HCT116 (cell line): ENCODE measurements around the gene ABLIM1. TPM values are rescaled to one million over a fixed set of nuclear protein-coding genes. Genes with fewer than 3 reads are reported as not detected.

Source experiments
- ATAC-seq: fragments of 200-7000 bp; cut with Tn5 transposase; 2 replicates; pipeline ENCODE4 v1.9.1; 2020; ENCODE audit warnings: mild to moderate bottlenecking, moderate library complexity
- BruUV-seq: library from RNA; stranded (reverse); fragments of 400-500 nt; replicated peaks from 2 replicates; lab custom pipeline; 2021; lab: Mats Ljungman, UMichigan
- CTCF ChIA-PET: fragments of 300-600 bp; sonication (Branson Sonifier 250); formaldehyde crosslinking; loops from one replicate; lab custom pipeline; 2021; ENCODE audit warnings: antibody characterized with exemption; lab: Charles Lee
- POLR2A ChIA-PET: fragments of 300-600, 350-600 bp; sonication (Branson Sonifier 250); formaldehyde crosslinking; loops from one replicate; lab custom pipeline; 2021; ENCODE audit warnings: antibody characterized with exemption; lab: Charles Lee
- RAD21 ChIA-PET, 2 experiments: fragments of 300-600 bp; sonication (Branson Sonifier 250); formaldehyde crosslinking; loops; one replicate each; lab custom pipeline; 2023; ENCODE audit warnings: low total read pairs in 2 of 2; ENCODE audit not compliant: uncharacterized antibody in 2 of 2, unreplicated experiment in 2 of 2, low non-redundant PET in 1 of 2; lab: Charles Lee
- DNase-seq: peaks from one replicate; pipeline ENCODE4 v3.0.0-alpha.2; 2010; ENCODE audit warnings: low read depth, low spot score
- H2AFZ ChIP-seq: fragments of 200-600 bp; shearing (Covaris generic), sonication (generic); 2 replicates; pipeline ENCODE4 v1.6.1; 2017; ENCODE audit warnings: low read depth, mixed run types, mixed read lengths, antibody characterized with exemption, low read length; ENCODE audit not compliant: poor library complexity, severe bottlenecking
- H3K27ac ChIP-seq: 2 replicates; pipeline ENCODE4 v1.5.1; 2012; ENCODE audit warnings: low read depth, low read length
- H3K27me3 ChIP-seq: fragments of 200-600 bp; sonication (generic); 2 replicates; pipeline ENCODE4 v1.6.1; 2016; ENCODE audit warnings: mixed run types, low read length, mixed read lengths; ENCODE audit not compliant: insufficient read depth
- H3K36me3 ChIP-seq, 2 experiments: fragments of 200-500 bp in 1 of 2; fragments of 200-600 bp in 1 of 2; sonication (Bioruptor generic) in 1 of 2; sonication (generic) in 1 of 2; 2 replicates each; pipeline versions ENCODE4 v1.5.1 to v1.6.1; 2014 to 2016; ENCODE audit warnings: low read length in 2 of 2, inconsistent platforms in 1 of 2, mixed read lengths in 1 of 2, mixed run types in 1 of 2; ENCODE audit not compliant: insufficient read depth in 2 of 2, control insufficient read depth in 1 of 2
- H3K4me1 ChIP-seq, 2 experiments: fragments of 200-600 bp in 1 of 2; sonication (generic) in 1 of 2; 2 replicates each; pipeline versions ENCODE4 v1.5.1 to v1.6.1; 2012 to 2017; ENCODE audit warnings: low read length in 2 of 2, inconsistent platforms in 1 of 2, mild to moderate bottlenecking in 1 of 2, mixed read lengths in 1 of 2, mixed run types in 1 of 2, moderate library complexity in 1 of 2; ENCODE audit not compliant: insufficient read depth in 2 of 2, control insufficient read depth in 1 of 2
- H3K4me2 ChIP-seq: fragments of 200-600 bp; sonication (generic); 2 replicates; pipeline ENCODE4 v1.6.1; 2017; ENCODE audit warnings: mixed run types, low read length, mixed read lengths
- H3K4me3 ChIP-seq, 2 experiments: fragments of 200-600 bp in 1 of 2; sonication (generic) in 1 of 2; replicated peaks in 1 of 2; 2 replicates each; pipeline ENCODE4 v1.5.1; 2011 to 2016; ENCODE audit warnings: low read length in 2 of 2, control low read depth in 1 of 2, low read depth in 1 of 2, mild to moderate bottlenecking in 1 of 2, mixed read lengths in 1 of 2, mixed run types in 1 of 2
- H3K79me2 ChIP-seq: fragments of 200-600 bp; sonication (generic); 2 replicates; pipeline ENCODE4 v1.6.1; 2017; ENCODE audit warnings: mild to moderate bottlenecking, mixed run types, low read length, moderate library complexity, mixed read lengths; ENCODE audit not compliant: insufficient read depth
- H3K9ac ChIP-seq: fragments of 200-600 bp; sonication (generic); 2 replicates; pipeline ENCODE4 v1.6.1; 2016; ENCODE audit warnings: low read length, mixed read lengths
- H3K9me2 ChIP-seq: fragments of 200-600 bp; sonication (generic), shearing (Covaris generic); 2 replicates; pipeline ENCODE4 v1.6.1; 2017; ENCODE audit warnings: mixed run types, mild to moderate bottlenecking, moderate library complexity; ENCODE audit not compliant: insufficient read depth
- H3K9me3 ChIP-seq, 2 experiments: fragments of 200-500 bp in 1 of 2; fragments of 200-600 bp in 1 of 2; sonication (Bioruptor generic) in 1 of 2; sonication (generic) in 1 of 2; 2 replicates each; pipeline ENCODE4 v1.6.1; 2014 to 2017; ENCODE audit warnings: low read length in 2 of 2, mixed read lengths in 2 of 2, inconsistent platforms in 1 of 2, low read depth in 1 of 2, mild to moderate bottlenecking in 1 of 2, mixed run types in 1 of 2, moderate library complexity in 1 of 2; ENCODE audit not compliant: control insufficient read depth in 1 of 2, insufficient read depth in 1 of 2
- H4K20me1 ChIP-seq: fragments of 200-600 bp; sonication (generic), shearing (Covaris generic); 2 replicates; pipeline ENCODE4 v1.6.1; 2017; ENCODE audit warnings: mixed run types, mild to moderate bottlenecking, moderate library complexity; ENCODE audit not compliant: insufficient read depth
- CEBPB ChIP-seq: IDR thresholded peaks from 2 replicates; pipeline ENCODE4 v1.6.1; 2012; ENCODE audit warnings: low read depth
- EGR1 ChIP-seq: IDR thresholded peaks from 2 replicates; pipeline ENCODE4 v1.6.1; 2012; ENCODE audit warnings: low read depth
- EZH2 ChIP-seq: fragments of 200-600 bp; sonication (generic); IDR thresholded peaks from 2 replicates; pipeline ENCODE4 v1.6.1; 2017; ENCODE audit warnings: antibody characterized with exemption, mixed run types
- EZH2phosphoT487 ChIP-seq: fragments of 200-600 bp; IDR thresholded peaks from 2 replicates; pipeline ENCODE4 v1.6.1; 2018; ENCODE audit warnings: antibody characterized with exemption, borderline replicate concordance
- FOSL1 ChIP-seq: IDR thresholded peaks from 2 replicates; pipeline ENCODE4 v1.6.1; 2012; ENCODE audit warnings: low read depth
- JUND ChIP-seq: IDR thresholded peaks from 2 replicates; pipeline ENCODE4 v1.6.1; 2012
- POLR2A ChIP-seq: IDR thresholded peaks from 2 replicates; pipeline ENCODE4 v1.7.0; 2011; ENCODE audit warnings: borderline replicate concordance; ENCODE audit not compliant: insufficient read depth, insufficient read length; ENCODE audit errors: extremely low read depth
- POLR2AphosphoS5 ChIP-seq: IDR thresholded peaks from 2 replicates; pipeline ENCODE4 v1.6.1; 2011; ENCODE audit warnings: mild to moderate bottlenecking, low read depth, low read length, moderate library complexity
- RAD21 ChIP-seq: IDR thresholded peaks from 2 replicates; pipeline ENCODE4 v1.6.1; 2012; ENCODE audit warnings: low read depth, mild to moderate bottlenecking
- SP1 ChIP-seq: IDR thresholded peaks from 2 replicates; pipeline ENCODE4 v1.6.1; 2012; ENCODE audit warnings: low read depth
- SRF ChIP-seq: IDR thresholded peaks from 2 replicates; pipeline ENCODE4 v1.6.1; 2012; ENCODE audit warnings: low read depth
- YY1 ChIP-seq: IDR thresholded peaks from 2 replicates; pipeline ENCODE4 v1.6.1; 2011; ENCODE audit warnings: low read length, low read depth, moderate library complexity, mild to moderate bottlenecking; ENCODE audit not compliant: insufficient replicate concordance; ENCODE audit errors: extremely low read depth
- ZFX ChIP-seq: fragments of 450-650 bp; IDR thresholded peaks from 2 replicates; pipeline ENCODE4 v1.6.1; 2017
- intact Hi-C: fragments of 100-400 bp; cut with micrococcal nuclease; formaldehyde crosslinking; loops from 2 replicates; pipeline ENCODE4 v1.10.0; 2022
- total RNA-seq: library from RNA; stranded (reverse); gene quantifications from one replicate; pipeline ENCODE4 v1.2.1, GENCODE V29; 2021; ENCODE audit not compliant: unreplicated experiment
- TF ChIP-seq, protein P1 (sequence below): IDR thresholded peaks from 2 replicates; pipeline ENCODE4 v1.6.1; 2011; ENCODE audit warnings: mild to moderate bottlenecking, low read length, moderate library complexity; ENCODE audit not compliant: insufficient replicate concordance; ENCODE audit errors: extremely low read depth
- TF ChIP-seq, protein P2 (sequence below): IDR thresholded peaks from 2 replicates; pipeline ENCODE4 v1.6.1; 2012
- TF ChIP-seq, protein P3 (sequence below): IDR thresholded peaks from 2 replicates; pipeline ENCODE4 v1.6.1; 2012
- TF ChIP-seq, protein P4 (sequence below), 3 experiments: fragments of 200-600 bp in 1 of 3; sonication (generic) in 1 of 3; IDR thresholded peaks in 2 of 3; conservative IDR thresholded peaks in 1 of 3; 2 replicates each; pipeline ENCODE4 v1.5.1; 2012 to 2017; ENCODE audit warnings: low read depth in 2 of 3, low read length in 2 of 3, antibody characterized with exemption in 1 of 3, borderline replicate concordance in 1 of 3, control low read depth in 1 of 3, mild to moderate bottlenecking in 1 of 3, mixed read lengths in 1 of 3, mixed run types in 1 of 3, moderate library complexity in 1 of 3; ENCODE audit not compliant: insufficient read depth in 1 of 3
- TF ChIP-seq, protein P5 (sequence below): IDR thresholded peaks from 2 replicates; pipeline ENCODE4 v1.6.1; 2012; ENCODE audit warnings: low read depth

The ABLIM1 gene
- total RNA-seq, 1 experiment from 2014 or later: 96.2 TPM

DNA sequence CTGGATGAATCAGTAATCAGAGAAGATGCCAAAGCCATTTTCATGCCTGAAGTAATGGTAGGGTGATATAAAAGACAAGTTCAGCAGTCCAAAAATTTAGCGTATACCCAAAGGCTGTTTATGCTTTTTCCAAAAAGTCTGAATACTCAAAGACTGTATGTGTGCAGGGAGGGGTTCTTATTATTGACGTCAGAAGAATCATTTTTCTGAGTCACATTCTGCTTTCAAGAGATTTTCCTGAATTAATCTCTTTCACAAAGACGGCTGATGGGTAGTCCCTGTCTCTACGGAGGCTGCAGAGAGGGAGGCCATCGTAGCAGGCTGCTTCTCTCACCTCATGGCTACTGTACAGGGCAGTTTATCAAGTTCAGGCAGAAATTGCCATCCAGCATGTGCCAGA is 30.7 kb upstream of the ABLIM1 start:
- Histone ChIP-seq H3K4me1 (peaks cover 31 to 34% of the 10 kb centered on the region in 2 experiments), H4K20me1 (no peaks in the 10 kb centered on the region), H3K27ac (no peak overlapping the region), H3K4me3 (no peak overlapping the region), H3K27me3 (no peaks in the 10 kb centered on the region), H3K79me2 (no peaks in the 10 kb centered on the region), H3K36me3 (no peaks in the 10 kb centered on the region), H3K4me2 (no peak overlapping the region), H3K9me2 (no peaks in the 10 kb centered on the region), H2AFZ (no peak overlapping the region), H3K9me3 (no peaks in the 10 kb centered on the region), H3K9ac (no peak overlapping the region)
- no peak for ATAC-seq
- no TSS peak for BruUV-seq
- intact Hi-C loops: no loop called here
- CTCF ChIA-PET: no interaction called here
- TF ChIP-seq FOSL1 (no peak), POLR2AphosphoS5 (no peak), CEBPB (no peak), EGR1 (no peak), EZH2 (no peak), POLR2A (no peak), SRF (no peak), RAD21 (no peak), ZFX (no peak), JUND (no peak), SP1 (no peak), YY1 (no peak), EZH2phosphoT487 (no peak)
- TF ChIP-seq, protein P1, sequence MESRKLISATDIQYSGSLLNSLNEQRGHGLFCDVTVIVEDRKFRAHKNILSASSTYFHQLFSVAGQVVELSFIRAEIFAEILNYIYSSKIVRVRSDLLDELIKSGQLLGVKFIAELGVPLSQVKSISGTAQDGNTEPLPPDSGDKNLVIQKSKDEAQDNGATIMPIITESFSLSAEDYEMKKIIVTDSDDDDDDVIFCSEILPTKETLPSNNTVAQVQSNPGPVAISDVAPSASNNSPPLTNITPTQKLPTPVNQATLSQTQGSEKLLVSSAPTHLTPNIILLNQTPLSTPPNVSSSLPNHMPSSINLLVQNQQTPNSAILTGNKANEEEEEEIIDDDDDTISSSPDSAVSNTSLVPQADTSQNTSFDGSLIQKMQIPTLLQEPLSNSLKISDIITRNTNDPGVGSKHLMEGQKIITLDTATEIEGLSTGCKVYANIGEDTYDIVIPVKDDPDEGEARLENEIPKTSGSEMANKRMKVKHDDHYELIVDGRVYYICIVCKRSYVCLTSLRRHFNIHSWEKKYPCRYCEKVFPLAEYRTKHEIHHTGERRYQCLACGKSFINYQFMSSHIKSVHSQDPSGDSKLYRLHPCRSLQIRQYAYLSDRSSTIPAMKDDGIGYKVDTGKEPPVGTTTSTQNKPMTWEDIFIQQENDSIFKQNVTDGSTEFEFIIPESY: no peak
- TF ChIP-seq, protein P2, sequence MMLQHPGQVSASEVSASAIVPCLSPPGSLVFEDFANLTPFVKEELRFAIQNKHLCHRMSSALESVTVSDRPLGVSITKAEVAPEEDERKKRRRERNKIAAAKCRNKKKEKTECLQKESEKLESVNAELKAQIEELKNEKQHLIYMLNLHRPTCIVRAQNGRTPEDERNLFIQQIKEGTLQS: no peak
- TF ChIP-seq, protein P3, sequence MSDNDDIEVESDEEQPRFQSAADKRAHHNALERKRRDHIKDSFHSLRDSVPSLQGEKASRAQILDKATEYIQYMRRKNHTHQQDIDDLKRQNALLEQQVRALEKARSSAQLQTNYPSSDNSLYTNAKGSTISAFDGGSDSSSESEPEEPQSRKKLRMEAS: no peak
- TF ChIP-seq, protein P4, sequence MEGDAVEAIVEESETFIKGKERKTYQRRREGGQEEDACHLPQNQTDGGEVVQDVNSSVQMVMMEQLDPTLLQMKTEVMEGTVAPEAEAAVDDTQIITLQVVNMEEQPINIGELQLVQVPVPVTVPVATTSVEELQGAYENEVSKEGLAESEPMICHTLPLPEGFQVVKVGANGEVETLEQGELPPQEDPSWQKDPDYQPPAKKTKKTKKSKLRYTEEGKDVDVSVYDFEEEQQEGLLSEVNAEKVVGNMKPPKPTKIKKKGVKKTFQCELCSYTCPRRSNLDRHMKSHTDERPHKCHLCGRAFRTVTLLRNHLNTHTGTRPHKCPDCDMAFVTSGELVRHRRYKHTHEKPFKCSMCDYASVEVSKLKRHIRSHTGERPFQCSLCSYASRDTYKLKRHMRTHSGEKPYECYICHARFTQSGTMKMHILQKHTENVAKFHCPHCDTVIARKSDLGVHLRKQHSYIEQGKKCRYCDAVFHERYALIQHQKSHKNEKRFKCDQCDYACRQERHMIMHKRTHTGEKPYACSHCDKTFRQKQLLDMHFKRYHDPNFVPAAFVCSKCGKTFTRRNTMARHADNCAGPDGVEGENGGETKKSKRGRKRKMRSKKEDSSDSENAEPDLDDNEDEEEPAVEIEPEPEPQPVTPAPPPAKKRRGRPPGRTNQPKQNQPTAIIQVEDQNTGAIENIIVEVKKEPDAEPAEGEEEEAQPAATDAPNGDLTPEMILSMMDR (IDR thresholded peaks at IDR 0.05 in 2 of 3, conservative IDR thresholded peaks at IDR 0.05 in 1 of 3; ENCODE audit: borderline replicate concordance in 1 of 3, insufficient read depth in 1 of 3, low read depth in 2 of 3, low read length in 2 of 3): no peak
- TF ChIP-seq, protein P5, sequence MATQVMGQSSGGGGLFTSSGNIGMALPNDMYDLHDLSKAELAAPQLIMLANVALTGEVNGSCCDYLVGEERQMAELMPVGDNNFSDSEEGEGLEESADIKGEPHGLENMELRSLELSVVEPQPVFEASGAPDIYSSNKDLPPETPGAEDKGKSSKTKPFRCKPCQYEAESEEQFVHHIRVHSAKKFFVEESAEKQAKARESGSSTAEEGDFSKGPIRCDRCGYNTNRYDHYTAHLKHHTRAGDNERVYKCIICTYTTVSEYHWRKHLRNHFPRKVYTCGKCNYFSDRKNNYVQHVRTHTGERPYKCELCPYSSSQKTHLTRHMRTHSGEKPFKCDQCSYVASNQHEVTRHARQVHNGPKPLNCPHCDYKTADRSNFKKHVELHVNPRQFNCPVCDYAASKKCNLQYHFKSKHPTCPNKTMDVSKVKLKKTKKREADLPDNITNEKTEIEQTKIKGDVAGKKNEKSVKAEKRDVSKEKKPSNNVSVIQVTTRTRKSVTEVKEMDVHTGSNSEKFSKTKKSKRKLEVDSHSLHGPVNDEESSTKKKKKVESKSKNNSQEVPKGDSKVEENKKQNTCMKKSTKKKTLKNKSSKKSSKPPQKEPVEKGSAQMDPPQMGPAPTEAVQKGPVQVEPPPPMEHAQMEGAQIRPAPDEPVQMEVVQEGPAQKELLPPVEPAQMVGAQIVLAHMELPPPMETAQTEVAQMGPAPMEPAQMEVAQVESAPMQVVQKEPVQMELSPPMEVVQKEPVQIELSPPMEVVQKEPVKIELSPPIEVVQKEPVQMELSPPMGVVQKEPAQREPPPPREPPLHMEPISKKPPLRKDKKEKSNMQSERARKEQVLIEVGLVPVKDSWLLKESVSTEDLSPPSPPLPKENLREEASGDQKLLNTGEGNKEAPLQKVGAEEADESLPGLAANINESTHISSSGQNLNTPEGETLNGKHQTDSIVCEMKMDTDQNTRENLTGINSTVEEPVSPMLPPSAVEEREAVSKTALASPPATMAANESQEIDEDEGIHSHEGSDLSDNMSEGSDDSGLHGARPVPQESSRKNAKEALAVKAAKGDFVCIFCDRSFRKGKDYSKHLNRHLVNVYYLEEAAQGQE: no peak
- RAD21 ChIA-PET: no interaction called here
- POLR2A ChIA-PET: no interaction called here
- DNase-seq: no peak
